COR-L47 (cell line): ENCODE results near the gene SRGAP1.
"Not testable (repeated sequence)": the region's sequence is repeated elsewhere in the genome, so short reads cannot be mapped to it uniquely, and the experiment has no call there.

ENCODE experiments used
- DNase-seq: peaks from one replicate; lab custom pipeline; 2025; lab: John Stamatoyannopoulos, UW

The SRGAP1 gene

GRCh38 chr12:64007853-64008252 is 163.4 kb downstream of the SRGAP1 start:
- DNase-seq, result no peak

- no peak for DNase-seq
Observed at GRCh38 chr12:64008596-64008995, 164.1 kb downstream of the SRGAP1 start.

GRCh38 chr12:64009321-64010068 is 165.0 kb downstream of the SRGAP1 start:
- DNase-seq, result no peak

- no peak for DNase-seq
Observed at GRCh38 chr12:64010069-64010686, 165.7 kb downstream of the SRGAP1 start.

GRCh38 chr12:64016521-64016920 is 172.0 kb downstream of the SRGAP1 start:
- DNase-seq, result no peak

GRCh38 chr12:64018116-64018515 is 173.6 kb downstream of the SRGAP1 start:
- DNase-seq, result not testable (repeated sequence)

GRCh38 chr12:64018524-64018923 is 174.0 kb downstream of the SRGAP1 start:
- no peak for DNase-seq

- no peak for DNase-seq
Observed at GRCh38 chr12:64019101-64019500, 174.6 kb downstream of the SRGAP1 start.

- no peak for DNase-seq
Observed at GRCh38 chr12:64019654-64020053, 175.2 kb downstream of the SRGAP1 start.

- DNase-seq, result no peak
Observed at GRCh38 chr12:64025174-64025958, 180.9 kb downstream of the SRGAP1 start.

- DNase-seq, result no peak
Observed at GRCh38 chr12:64027311-64027710, 182.8 kb downstream of the SRGAP1 start.

GRCh38 chr12:64028541-64028940 is 184.0 kb downstream of the SRGAP1 start:
- DNase-seq, result no peak

GRCh38 chr12:64029013-64029857 is 184.7 kb downstream of the SRGAP1 start:
- no peak for DNase-seq

GRCh38 chr12:64030155-64030554 is 185.7 kb downstream of the SRGAP1 start:
- DNase-seq, result no peak

GRCh38 chr12:64034056-64034455 is 189.6 kb downstream of the SRGAP1 start:
- not testable (repeated sequence) for DNase-seq

GRCh38 chr12:64034901-64035576 is 190.5 kb downstream of the SRGAP1 start:
- DNase-seq, result no peak

- DNase-seq, result no peak
Observed at GRCh38 chr12:64036414-64036813, 191.9 kb downstream of the SRGAP1 start.

- DNase-seq, result peak; percentile 86
Observed at GRCh38 chr12:64039281-64039871, 194.9 kb downstream of the SRGAP1 start.

- DNase-seq, result no peak
Observed at GRCh38 chr12:64042911-64043310, 198.4 kb downstream of the SRGAP1 start.

- no peak for DNase-seq
Observed at GRCh38 chr12:64044191-64044590, 199.7 kb downstream of the SRGAP1 start.

- DNase-seq, result no peak
Observed at GRCh38 chr12:64051057-64051456, 206.6 kb downstream of the SRGAP1 start.
